SK-N-SH treated with all-trans-retinoic acid at 6 μM for 48 hours (cell line): Measurements from ENCODE around the gene ELOVL7.
A peak's percentile ranks its signal among the peaks of the same experiment; 100 is the strongest.

ENCODE experiments used
- ATAC-seq: fragments of 200-7000 bp; cut with Tn5 transposase; 3 replicates; pipeline ENCODE4 v1.9.1; 2020; ENCODE audit warnings: mild to moderate bottlenecking, moderate library complexity
- ARNTL ChIP-seq: fragments of 450-650 bp; formaldehyde crosslinking; IDR thresholded peaks from 2 replicates; pipeline ENCODE4 v1.5.0; 2020; ENCODE audit warnings: low read depth, mild to moderate bottlenecking, moderate library complexity, borderline replicate concordance
- BACH2 ChIP-seq: fragments of 250-450 bp; sonication (Bioruptor Pico); IDR thresholded peaks from 2 replicates; pipeline ENCODE4 v1.9.0; 2021; ENCODE audit warnings: mild to moderate bottlenecking, borderline replicate concordance
- CSDC2 ChIP-seq: fragments of 250-450 bp; sonication (Bioruptor Pico); IDR thresholded peaks from 2 replicates; pipeline ENCODE4 v1.5.0; 2020; ENCODE audit warnings: mild to moderate bottlenecking, moderate library complexity
- ESRRG ChIP-seq: fragments of 250-450 bp; sonication (Bioruptor Pico); IDR thresholded peaks from 2 replicates; pipeline ENCODE4 v1.6.1; 2021; ENCODE audit warnings: mild to moderate bottlenecking
- GLIS3 ChIP-seq: fragments of 250-450 bp; sonication (Bioruptor Pico); IDR thresholded peaks from 2 replicates; pipeline ENCODE4 v1.5.0; 2020; ENCODE audit warnings: mild to moderate bottlenecking, moderate library complexity
- ISL1 ChIP-seq: fragments of 250-450 bp; sonication (Bioruptor Pico); IDR thresholded peaks from 2 replicates; pipeline ENCODE4 v2.1.2; 2022; ENCODE audit warnings: mild to moderate bottlenecking, moderate library complexity
- OSR1 ChIP-seq: fragments of 250-450 bp; sonication (Bioruptor Pico); IDR thresholded peaks from 2 replicates; pipeline ENCODE4 v1.8.0; 2022; ENCODE audit warnings: moderate library complexity, mild to moderate bottlenecking, inconsistent platforms
- RARB ChIP-seq: fragments of 250-450 bp; sonication (Bioruptor Pico); IDR thresholded peaks from 2 replicates; pipeline ENCODE4 v1.8.0; 2021; ENCODE audit warnings: mild to moderate bottlenecking, moderate library complexity
- TCF4 ChIP-seq: fragments of 250-450 bp; sonication (Bioruptor Pico); IDR thresholded peaks from 2 replicates; pipeline ENCODE4 v1.8.0; 2021; ENCODE audit warnings: mild to moderate bottlenecking, moderate library complexity, borderline replicate concordance
- ZC3H10 ChIP-seq: fragments of 250-450 bp; sonication (Bioruptor Pico); IDR thresholded peaks from 2 replicates; pipeline ENCODE4 v1.5.1; 2021; ENCODE audit warnings: mild to moderate bottlenecking, moderate library complexity
- ZFP3 ChIP-seq: fragments of 250-450 bp; sonication (Bioruptor Pico); IDR thresholded peaks from 2 replicates; pipeline ENCODE4 v1.5.0; 2020; ENCODE audit warnings: mild to moderate bottlenecking, moderate library complexity
- ZFP30 ChIP-seq: fragments of 450-650 bp; formaldehyde crosslinking; IDR thresholded peaks from 2 replicates; pipeline ENCODE4 v1.5.0; 2022; ENCODE audit warnings: mild to moderate bottlenecking, moderate library complexity
- ZNF565 ChIP-seq: fragments of 450-650 bp; formaldehyde crosslinking; conservative IDR thresholded peaks from 2 replicates; pipeline ENCODE4 v1.5.0; 2020; ENCODE audit warnings: low read depth, mild to moderate bottlenecking, moderate library complexity
- ZNF8 ChIP-seq: fragments of 450-650 bp; formaldehyde crosslinking; IDR thresholded peaks from 2 replicates; pipeline ENCODE4 v1.5.0; 2020; ENCODE audit warnings: mild to moderate bottlenecking, moderate library complexity
- TF ChIP-seq, protein P1 (sequence below): fragments of 250-450 bp; sonication (Bioruptor Pico); IDR thresholded peaks from 2 replicates; pipeline ENCODE4 v1.8.0; 2021; ENCODE audit warnings: low read depth, mild to moderate bottlenecking, moderate library complexity, borderline replicate concordance
- TF ChIP-seq, protein P2 (sequence below): fragments of 250-450 bp; sonication (Bioruptor Pico); IDR thresholded peaks from 2 replicates; pipeline ENCODE4 v1.8.0; 2020; ENCODE audit warnings: mild to moderate bottlenecking, moderate library complexity, borderline replicate concordance
- TF ChIP-seq, protein P3 (sequence below): fragments of 250-450 bp; sonication (Bioruptor Pico); IDR thresholded peaks from 2 replicates; pipeline ENCODE4 v1.5.0; 2020; ENCODE audit warnings: mild to moderate bottlenecking, moderate library complexity
- TF ChIP-seq, protein P4 (sequence below): fragments of 250-450 bp; sonication (Bioruptor Pico); IDR thresholded peaks from 2 replicates; pipeline ENCODE4 v1.5.1; 2021; ENCODE audit warnings: mild to moderate bottlenecking, moderate library complexity
- TF ChIP-seq, protein P5 (sequence below): fragments of 250-450 bp; sonication (Bioruptor Pico); IDR thresholded peaks from 2 replicates; pipeline ENCODE4 v1.5.1; 2020; ENCODE audit warnings: low read depth, mild to moderate bottlenecking, moderate library complexity

Gene ELOVL7

DNA sequence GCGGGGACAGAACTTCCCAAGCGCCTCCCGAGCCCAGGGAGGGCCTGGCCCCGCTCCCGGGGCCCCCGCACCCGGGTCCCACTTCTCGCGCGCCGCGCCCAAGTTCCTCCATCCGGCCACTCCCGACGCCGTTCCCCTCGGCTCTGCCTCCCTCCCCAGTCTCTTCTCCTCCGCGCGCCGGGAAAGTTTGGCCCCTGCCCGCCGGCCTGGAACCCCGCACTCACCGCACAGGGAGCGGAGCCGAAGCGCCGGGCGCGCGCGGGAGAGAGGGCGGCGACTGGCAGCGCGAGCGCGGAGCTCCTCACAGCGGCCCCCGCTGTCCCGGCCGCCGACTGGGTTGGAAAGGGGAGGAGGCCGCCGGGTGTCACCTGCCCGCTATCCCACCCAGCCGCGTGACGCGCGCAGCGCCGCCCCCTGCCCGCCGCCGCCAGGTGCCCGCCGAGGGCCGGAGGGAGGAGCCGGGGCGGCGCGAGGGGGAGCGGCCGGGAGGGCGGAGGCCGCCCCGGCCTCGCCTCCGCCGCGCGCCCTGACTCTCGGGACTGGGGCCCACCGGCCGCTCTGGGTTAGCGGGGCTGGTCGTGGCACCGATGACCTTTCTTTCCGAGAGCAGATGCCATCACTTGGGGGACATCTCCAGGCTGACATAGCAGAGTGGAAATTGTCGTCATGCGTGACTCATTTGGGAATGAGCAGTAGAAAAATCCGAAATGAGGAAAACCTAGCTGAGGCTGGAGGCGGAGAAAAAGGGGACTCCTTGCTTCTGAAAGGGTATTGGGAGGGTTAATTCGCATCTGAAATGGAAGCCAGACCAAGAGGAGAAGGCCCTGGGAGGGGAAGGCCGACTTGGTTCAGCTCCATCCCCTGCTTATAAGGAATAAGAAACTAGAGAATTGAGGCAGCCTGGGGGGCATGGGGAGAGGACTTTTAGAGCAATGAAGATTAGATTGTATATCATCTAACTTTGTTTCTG lies at the start of gene ELOVL7:
Gene ELOVL7 (minus strand): TSS at position 334 of the 970 bp plus-strand sequence. CDS start 56,872 bp downstream, outside the sequence.
- peak; percentile 83 for ATAC-seq
- TF ChIP-seq OSR1 (CRISPR knock-in tag) (no peak), ZNF8 (CRISPR knock-in tag) (no peak), ARNTL (CRISPR knock-in tag) (no peak), RARB (no peak), GLIS3 (CRISPR knock-in tag) (no peak), ZFP3 (CRISPR knock-in tag) (no peak)
- TF ChIP-seq, protein P1, sequence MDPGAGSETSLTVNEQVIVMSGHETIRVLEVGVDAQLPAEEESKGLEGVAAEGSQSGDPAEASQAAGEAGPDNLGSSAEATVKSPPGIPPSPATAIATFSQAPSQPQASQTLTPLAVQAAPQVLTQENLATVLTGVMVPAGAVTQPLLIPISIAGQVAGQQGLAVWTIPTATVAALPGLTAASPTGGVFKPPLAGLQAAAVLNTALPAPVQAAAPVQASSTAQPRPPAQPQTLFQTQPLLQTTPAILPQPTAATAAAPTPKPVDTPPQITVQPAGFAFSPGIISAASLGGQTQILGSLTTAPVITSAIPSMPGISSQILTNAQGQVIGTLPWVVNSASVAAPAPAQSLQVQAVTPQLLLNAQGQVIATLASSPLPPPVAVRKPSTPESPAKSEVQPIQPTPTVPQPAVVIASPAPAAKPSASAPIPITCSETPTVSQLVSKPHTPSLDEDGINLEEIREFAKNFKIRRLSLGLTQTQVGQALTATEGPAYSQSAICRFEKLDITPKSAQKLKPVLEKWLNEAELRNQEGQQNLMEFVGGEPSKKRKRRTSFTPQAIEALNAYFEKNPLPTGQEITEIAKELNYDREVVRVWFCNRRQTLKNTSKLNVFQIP = no peak
- TF ChIP-seq, protein P2, sequence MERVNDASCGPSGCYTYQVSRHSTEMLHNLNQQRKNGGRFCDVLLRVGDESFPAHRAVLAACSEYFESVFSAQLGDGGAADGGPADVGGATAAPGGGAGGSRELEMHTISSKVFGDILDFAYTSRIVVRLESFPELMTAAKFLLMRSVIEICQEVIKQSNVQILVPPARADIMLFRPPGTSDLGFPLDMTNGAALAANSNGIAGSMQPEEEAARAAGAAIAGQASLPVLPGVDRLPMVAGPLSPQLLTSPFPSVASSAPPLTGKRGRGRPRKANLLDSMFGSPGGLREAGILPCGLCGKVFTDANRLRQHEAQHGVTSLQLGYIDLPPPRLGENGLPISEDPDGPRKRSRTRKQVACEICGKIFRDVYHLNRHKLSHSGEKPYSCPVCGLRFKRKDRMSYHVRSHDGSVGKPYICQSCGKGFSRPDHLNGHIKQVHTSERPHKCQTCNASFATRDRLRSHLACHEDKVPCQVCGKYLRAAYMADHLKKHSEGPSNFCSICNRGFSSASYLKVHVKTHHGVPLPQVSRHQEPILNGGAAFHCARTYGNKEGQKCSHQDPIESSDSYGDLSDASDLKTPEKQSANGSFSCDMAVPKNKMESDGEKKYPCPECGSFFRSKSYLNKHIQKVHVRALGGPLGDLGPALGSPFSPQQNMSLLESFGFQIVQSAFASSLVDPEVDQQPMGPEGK (CRISPR knock-in tag) = no peak
- TF ChIP-seq, protein P3, sequence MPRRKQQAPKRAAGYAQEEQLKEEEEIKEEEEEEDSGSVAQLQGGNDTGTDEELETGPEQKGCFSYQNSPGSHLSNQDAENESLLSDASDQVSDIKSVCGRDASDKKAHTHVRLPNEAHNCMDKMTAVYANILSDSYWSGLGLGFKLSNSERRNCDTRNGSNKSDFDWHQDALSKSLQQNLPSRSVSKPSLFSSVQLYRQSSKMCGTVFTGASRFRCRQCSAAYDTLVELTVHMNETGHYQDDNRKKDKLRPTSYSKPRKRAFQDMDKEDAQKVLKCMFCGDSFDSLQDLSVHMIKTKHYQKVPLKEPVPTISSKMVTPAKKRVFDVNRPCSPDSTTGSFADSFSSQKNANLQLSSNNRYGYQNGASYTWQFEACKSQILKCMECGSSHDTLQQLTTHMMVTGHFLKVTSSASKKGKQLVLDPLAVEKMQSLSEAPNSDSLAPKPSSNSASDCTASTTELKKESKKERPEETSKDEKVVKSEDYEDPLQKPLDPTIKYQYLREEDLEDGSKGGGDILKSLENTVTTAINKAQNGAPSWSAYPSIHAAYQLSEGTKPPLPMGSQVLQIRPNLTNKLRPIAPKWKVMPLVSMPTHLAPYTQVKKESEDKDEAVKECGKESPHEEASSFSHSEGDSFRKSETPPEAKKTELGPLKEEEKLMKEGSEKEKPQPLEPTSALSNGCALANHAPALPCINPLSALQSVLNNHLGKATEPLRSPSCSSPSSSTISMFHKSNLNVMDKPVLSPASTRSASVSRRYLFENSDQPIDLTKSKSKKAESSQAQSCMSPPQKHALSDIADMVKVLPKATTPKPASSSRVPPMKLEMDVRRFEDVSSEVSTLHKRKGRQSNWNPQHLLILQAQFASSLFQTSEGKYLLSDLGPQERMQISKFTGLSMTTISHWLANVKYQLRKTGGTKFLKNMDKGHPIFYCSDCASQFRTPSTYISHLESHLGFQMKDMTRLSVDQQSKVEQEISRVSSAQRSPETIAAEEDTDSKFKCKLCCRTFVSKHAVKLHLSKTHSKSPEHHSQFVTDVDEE (CRISPR knock-in tag) = no peak
- TF ChIP-seq, protein P4, sequence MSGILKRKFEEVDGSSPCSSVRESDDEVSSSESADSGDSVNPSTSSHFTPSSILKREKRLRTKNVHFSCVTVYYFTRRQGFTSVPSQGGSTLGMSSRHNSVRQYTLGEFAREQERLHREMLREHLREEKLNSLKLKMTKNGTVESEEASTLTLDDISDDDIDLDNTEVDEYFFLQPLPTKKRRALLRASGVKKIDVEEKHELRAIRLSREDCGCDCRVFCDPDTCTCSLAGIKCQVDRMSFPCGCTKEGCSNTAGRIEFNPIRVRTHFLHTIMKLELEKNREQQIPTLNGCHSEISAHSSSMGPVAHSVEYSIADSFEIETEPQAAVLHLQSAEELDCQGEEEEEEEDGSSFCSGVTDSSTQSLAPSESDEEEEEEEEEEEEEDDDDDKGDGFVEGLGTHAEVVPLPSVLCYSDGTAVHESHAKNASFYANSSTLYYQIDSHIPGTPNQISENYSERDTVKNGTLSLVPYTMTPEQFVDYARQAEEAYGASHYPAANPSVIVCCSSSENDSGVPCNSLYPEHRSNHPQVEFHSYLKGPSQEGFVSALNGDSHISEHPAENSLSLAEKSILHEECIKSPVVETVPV (CRISPR knock-in tag) = no peak
- TF ChIP-seq, protein P5, sequence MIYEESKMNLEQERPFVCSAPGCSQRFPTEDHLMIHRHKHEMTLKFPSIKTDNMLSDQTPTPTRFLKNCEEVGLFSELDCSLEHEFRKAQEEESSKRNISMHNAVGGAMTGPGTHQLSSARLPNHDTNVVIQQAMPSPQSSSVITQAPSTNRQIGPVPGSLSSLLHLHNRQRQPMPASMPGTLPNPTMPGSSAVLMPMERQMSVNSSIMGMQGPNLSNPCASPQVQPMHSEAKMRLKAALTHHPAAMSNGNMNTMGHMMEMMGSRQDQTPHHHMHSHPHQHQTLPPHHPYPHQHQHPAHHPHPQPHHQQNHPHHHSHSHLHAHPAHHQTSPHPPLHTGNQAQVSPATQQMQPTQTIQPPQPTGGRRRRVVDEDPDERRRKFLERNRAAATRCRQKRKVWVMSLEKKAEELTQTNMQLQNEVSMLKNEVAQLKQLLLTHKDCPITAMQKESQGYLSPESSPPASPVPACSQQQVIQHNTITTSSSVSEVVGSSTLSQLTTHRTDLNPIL = no peak

DNA sequence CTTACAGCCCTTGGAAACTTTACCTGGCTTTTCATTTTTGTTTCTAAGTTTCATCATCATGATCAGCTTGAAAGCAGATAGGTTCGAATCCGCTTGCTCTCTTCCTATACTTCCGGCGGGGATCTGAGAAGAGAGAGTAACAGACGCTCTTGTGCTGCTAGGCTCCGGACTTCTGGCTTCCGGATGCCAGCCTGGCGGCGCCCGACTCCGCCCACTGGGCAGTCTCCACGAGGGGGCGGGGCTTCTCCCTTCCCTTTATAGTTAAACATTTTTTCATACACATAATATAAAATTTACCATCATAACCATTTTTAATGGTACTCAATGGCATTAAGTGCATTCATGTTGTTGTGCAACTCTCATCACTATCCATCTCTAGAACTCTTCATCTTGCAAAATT lies 49.5 kb upstream of the ELOVL7 start:
- no peak for TF ChIP-seq TCF4 (CRISPR knock-in tag)
- TF ChIP-seq OSR1 (CRISPR knock-in tag) = no peak
- TF ChIP-seq, protein P2 (CRISPR knock-in tag) = no peak
- TF ChIP-seq ISL1 (CRISPR knock-in tag) = no peak
- TF ChIP-seq ZNF8 (CRISPR knock-in tag) = no peak
- no peak for TF ChIP-seq ESRRG (CRISPR knock-in tag)
- no peak for TF ChIP-seq CSDC2 (CRISPR knock-in tag)
- TF ChIP-seq BACH2 (CRISPR knock-in tag) = no peak
- TF ChIP-seq, protein P1 = no peak
- TF ChIP-seq ZNF565 = no peak
- TF ChIP-seq ARNTL (CRISPR knock-in tag) = no peak
- TF ChIP-seq, protein P5 = no peak
- no peak for TF ChIP-seq ZC3H10 (CRISPR knock-in tag)
- no peak for TF ChIP-seq ZFP30 (CRISPR knock-in tag)
- ATAC-seq = no peak
